ES-I3 (cell line): Measurements from ENCODE around the gene HYOU1.
A peak's percentile ranks its signal among the peaks of the same experiment; 100 is the strongest.

Experiments
- H3K36me3 ChIP-seq: 2 replicates; pipeline ENCODE4 v1.6.1; 2013; ENCODE audit warnings: mild to moderate bottlenecking, low read length, control low read depth, moderate library complexity; ENCODE audit not compliant: insufficient read depth
- H3K4me1 ChIP-seq: 2 replicates; pipeline ENCODE4 v1.6.1; 2013; ENCODE audit warnings: mild to moderate bottlenecking, control low read depth, low read length; ENCODE audit not compliant: insufficient read depth
- H3K9ac ChIP-seq: 2 replicates; pipeline ENCODE4 v1.6.1; 2013; ENCODE audit warnings: low read depth, mild to moderate bottlenecking, low read length, moderate library complexity
- H3K9me3 ChIP-seq: 2 replicates; pipeline ENCODE4 v1.6.1; 2013; ENCODE audit warnings: mild to moderate bottlenecking, low read length, moderate library complexity; ENCODE audit not compliant: control insufficient read depth, insufficient read depth

HYOU1 gene

DNA sequence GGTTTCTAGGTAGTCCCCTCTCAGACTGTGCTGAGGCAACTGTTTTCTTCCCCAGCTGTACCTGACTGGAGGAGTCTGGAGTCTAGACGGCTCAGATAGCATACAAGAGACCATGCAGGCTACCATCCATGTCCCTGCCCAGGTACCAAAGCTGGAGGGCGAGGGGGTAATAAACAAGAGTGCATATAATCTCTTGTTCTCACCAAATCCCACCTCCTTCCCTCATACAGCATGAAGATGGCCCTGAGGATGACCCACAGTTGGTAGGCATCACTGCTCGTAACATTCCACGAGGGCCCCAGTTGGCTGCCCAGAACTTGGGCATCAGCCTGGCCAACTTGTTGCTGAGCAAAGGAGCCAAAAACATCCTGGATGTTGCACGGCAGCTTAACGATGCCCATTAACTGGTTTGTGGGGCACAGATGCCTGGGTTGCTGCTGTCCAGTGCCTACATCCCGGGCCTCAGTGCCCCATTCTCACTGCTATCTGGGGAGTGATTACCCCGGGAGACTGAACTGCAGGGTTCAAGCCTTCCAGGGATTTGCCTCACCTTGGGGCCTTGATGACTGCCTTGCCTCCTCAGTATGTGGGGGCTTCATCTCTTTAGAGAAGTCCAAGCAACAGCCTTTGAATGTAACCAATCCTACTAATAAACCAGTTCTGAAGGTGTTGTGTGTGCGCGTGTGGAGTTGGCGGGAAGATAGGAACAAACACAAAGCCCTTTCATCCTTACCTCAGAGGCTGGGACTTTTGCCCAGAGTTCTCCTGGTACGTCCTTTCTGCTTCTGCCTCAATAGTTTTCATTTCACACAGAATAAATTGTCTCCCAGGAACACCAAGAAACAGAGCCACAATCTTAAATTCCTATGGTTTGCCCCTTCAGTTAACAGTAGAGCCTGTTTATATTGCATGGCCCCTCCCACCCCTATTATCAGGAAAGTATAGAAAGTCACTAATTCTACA, 36.2 kb upstream of the HYOU1 start:
- Histone ChIP-seq H3K9ac (peak overlapping the region; percentile 92), H3K36me3 (peaks cover 13% of the 10 kb centered on the region; the same call in 1 of the 2 replicates), H3K9me3 (no peaks in the 10 kb centered on the region), H3K4me1 (no peaks in the 10 kb centered on the region)

DNA sequence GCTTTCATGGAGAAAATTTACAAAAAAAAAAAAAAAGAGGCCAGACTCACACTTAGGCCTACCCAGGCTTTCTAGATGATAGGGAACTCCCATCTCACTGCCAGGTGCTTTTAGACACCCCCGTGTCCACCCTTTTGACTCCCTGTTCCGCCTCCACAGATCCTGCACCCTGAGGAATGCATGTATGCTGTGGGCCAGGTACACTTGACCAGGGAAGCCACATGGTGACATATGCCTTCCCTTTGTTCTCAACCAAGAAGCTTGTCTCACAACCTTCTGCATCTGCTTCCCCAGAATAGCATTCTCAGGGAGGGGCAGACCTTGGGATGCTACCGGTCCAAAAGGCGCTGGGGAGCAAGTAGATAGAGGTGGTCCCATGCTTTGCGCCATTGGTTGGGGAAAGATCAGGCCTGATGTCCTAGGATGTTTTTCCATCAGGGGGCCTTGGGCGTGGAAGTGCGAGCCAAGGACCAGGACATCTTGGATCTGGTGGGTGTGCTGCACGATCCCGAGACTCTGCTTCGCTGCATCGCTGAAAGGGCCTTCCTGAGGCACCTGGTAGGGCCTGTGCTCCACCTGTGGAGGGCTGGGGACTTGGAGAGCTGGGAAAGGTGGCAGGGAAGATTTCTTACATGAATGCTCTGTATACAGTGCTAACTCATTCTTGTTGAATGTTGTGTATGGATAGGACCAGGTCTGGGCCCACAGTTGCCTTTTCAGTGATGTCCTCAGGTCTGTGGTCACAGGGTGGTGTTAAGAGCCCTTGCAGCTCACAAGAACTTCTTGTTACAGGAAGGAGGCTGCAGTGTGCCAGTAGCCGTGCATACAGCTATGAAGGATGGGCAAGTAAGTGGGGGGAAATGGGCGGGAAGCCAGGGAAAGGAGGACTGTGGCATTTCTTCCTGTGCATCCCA, 35.2 kb upstream of the HYOU1 start:
- H3K36me3 ChIP-seq: peaks cover 8% of the 10 kb centered on the region
- H3K9ac ChIP-seq: no peak overlapping the region; the same call in 1 of the 2 replicates
- H3K4me1 ChIP-seq: no peaks in the 10 kb centered on the region
- no peaks in the 10 kb centered on the region for H3K9me3 ChIP-seq

DNA sequence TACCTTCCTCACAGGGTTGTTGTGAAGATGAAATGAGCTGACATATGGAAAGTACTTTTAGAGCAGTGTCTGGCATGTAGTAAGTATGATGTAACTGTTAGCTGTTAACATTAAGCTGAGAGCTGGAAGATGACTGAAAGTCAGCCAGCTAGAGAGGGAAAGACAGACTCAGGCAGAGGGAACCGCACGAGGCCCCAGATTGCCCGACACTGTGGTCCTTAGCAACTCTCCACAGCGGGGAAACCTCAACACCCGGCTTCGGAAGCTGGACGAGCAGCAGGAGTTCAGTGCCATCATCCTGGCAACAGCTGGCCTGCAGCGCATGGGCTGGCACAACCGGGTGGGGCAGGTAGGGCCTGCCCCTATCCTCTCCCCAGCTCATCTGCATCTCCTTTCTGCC, 34.2 kb upstream of the HYOU1 start:
- H3K9ac ChIP-seq: no peak overlapping the region
- H3K9me3 ChIP-seq: no peaks in the 10 kb centered on the region
- H3K36me3 ChIP-seq: peaks cover 8% of the 10 kb centered on the region
- H3K4me1 ChIP-seq: no peaks in the 10 kb centered on the region

DNA sequence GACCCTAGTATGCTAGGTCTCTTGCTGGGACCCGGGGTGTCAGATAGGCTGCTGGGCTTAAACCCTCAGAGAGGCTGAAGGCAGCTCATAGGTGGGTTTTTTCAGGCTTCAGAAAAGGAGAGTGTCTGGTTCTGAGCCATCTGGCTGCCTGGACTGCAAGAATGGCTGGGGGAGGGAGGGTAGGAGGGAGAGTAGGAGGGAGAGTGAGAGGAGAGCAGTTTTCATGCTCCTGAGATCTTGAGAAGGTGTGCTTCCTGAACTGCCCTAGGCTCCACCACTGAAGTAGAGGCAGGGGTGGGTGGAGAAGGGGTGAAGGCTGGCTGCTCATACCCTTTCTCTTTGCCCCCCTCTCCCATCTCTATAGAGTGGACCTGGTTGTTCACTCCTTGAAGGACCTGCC, 32.3 kb upstream of the HYOU1 start:
- no peak overlapping the region for H3K9ac ChIP-seq
- peaks cover 8% of the 10 kb centered on the region for H3K36me3 ChIP-seq
- H3K4me1 ChIP-seq: no peaks in the 10 kb centered on the region
- H3K9me3 ChIP-seq: no peaks in the 10 kb centered on the region

DNA sequence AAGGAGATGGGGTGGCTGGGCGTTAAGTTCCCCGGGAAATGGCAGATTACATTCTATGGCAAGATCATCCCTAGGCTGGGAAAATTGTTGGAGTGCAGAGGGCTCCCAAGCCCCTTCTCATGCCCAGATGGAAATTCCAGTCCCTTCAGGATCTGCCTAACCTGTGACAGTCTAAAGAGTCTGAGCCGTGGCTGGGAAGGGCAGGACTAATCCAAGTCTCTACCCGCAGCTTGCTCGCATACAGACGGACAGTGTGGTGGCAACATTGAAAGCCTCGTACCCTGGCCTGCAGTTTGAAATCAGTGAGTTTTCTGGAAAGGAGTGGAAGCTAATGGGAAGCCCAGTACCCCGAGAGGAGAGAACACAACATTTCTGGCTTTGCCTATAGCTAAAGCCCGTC, 31.4 kb upstream of the HYOU1 start:
- Histone ChIP-seq H3K4me1 (no peaks in the 10 kb centered on the region), H3K9ac (no peak overlapping the region), H3K36me3 (peaks cover 5% of the 10 kb centered on the region), H3K9me3 (no peaks in the 10 kb centered on the region)

GRCh38 chr11:119087747-119088241, 30.8 kb upstream of the HYOU1 start:
- Histone ChIP-seq H3K9me3 (no peaks in the 10 kb centered on the region), H3K4me1 (no peaks in the 10 kb centered on the region), H3K9ac (no peak overlapping the region), H3K36me3 (no peaks in the 10 kb centered on the region; the same call in 1 of the 2 replicates)

GRCh38 chr11:119087123-119087522, 30.1 kb upstream of the HYOU1 start:
- no peak overlapping the region for H3K9ac ChIP-seq

GRCh38 chr11:119085437-119085847, 28.4 kb upstream of the HYOU1 start:
- Histone ChIP-seq H3K9ac (peak overlapping the region; percentile 99), H3K4me1 (no peaks in the 10 kb centered on the region), H3K9me3 (no peaks in the 10 kb centered on the region), H3K36me3 (no peaks in the 10 kb centered on the region; the same call in 1 of the 2 replicates)

More at GRCh38 chr11:119087123-119087522, 30.1 kb upstream of the HYOU1 start:
- Histone ChIP-seq H3K9me3 (no peaks in the 10 kb centered on the region), H3K36me3 (no peaks in the 10 kb centered on the region; the same call in 1 of the 2 replicates), H3K4me1 (no peaks in the 10 kb centered on the region)

DNA sequence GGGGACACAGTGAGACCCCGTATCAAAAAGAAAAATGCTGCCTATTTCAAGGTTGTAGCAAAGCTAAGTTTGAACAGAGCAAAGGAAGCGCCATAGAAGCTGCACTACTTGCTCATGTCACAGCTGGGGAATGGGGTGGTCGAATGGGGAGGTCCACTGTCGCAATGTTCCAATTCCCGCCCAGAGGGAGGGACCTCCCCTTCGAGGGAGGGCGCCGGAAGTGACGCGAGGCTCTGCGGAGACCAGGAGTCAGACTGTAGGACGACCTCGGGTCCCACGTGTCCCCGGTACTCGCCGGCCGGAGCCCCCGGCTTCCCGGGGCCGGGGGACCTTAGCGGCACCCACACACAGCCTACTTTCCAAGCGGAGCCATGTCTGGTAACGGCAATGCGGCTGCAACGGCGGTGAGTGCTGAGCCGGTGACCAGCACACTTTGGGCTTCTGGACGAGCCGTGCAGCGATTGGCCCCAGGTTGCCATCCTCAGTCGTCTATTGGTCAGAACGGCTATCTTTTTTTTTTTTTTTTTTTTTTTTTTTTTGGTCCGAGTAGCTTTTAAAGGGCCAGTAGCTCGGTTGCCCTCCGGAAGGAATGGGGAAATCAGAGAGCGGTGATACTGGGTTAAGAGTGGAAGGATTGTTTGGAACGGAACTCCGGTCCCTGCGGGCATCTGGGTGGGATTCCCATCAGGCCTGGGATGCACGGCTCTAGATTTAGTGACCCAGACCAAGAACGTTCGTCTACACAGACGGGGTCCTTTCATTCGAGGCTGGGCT, 27.8 kb upstream of the HYOU1 start, which contains the start of gene HMBS:
Gene HMBS (plus strand): TSS at position 219 of the 774 bp plus-strand sequence. CDS start 153 bp downstream, at position 372.
- Histone ChIP-seq H3K36me3 (no peaks in the 10 kb centered on the region; the same call in 1 of the 2 replicates), H3K9ac (peak within 1 kb of the TSS; percentile 99), H3K9me3 (no peaks in the 10 kb centered on the region), H3K4me1 (no peaks in the 10 kb centered on the region)

DNA sequence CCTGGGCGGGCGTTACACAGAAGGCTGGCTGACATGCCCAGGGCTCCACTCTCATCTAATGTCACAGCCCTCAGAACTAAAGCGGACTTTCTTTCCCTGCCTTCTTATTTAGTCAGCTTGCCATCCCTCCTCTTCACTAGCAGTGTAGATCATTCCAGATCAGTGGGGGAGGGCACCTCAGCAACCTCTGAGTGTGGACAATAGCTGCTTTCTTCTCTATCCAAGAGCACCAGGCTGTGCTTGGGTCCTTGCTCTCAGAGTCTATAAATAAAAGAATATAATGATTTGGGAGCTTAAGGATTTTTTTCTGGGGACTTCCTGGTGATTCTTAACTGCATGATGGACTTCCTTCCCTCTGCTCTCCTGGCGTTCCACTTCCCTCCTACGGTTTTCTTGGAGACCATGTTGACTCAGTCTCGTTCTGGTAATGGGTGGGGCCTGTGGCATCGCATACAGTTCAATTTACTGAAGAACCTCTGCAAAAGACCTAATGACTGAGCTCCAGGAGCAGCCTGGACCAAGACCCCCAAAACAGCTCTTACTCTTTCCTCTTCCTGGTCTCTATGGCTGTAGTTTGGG, 24.8 kb upstream of the HYOU1 start:
- no peak overlapping the region for H3K9ac ChIP-seq
- H3K9me3 ChIP-seq: no peaks in the 10 kb centered on the region
- H3K36me3 ChIP-seq: peaks cover 9% of the 10 kb centered on the region
- H3K4me1 ChIP-seq: no peaks in the 10 kb centered on the region

- H3K4me1 ChIP-seq: no peaks in the 10 kb centered on the region
- H3K9ac ChIP-seq: no peak overlapping the region
- H3K9me3 ChIP-seq: no peaks in the 10 kb centered on the region
- H3K36me3 ChIP-seq: peaks cover 13% of the 10 kb centered on the region
Observed at GRCh38 chr11:119078675-119079420, 21.8 kb upstream of the HYOU1 start.

DNA sequence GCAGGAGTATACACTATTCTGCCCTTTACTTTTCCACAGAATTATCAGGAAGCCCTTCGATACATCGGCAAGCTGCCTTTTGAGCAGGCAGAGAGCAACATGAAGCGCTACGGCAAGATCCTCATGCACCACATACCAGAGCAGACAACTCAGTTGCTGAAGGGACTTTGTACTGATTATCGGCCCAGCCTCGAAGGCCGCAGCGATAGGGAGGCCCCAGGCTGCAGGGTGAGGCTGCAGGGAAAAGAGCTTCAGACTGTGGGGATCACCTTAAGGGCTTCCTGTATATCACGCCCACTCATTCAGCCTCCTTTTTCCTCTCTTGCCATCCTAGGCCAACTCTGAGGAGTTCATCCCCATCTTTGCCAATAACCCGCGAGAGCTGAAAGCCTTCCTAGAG, 20.8 kb upstream of the HYOU1 start:
- peaks cover 19% of the 10 kb centered on the region for H3K36me3 ChIP-seq
- no peaks in the 10 kb centered on the region for H3K4me1 ChIP-seq
- H3K9me3 ChIP-seq: no peaks in the 10 kb centered on the region
- H3K9ac ChIP-seq: no peak overlapping the region
